Ishikawa (cell line): ENCODE results near the gene DYRK1A.

ENCODE experiments used
- CEBPB ChIP-seq: IDR thresholded peaks from 2 replicates; pipeline ENCODE4 v1.6.1; 2012
- MAX ChIP-seq: IDR thresholded peaks from 2 replicates; pipeline ENCODE4 v1.6.1; 2012
- REST ChIP-seq: IDR thresholded peaks from 2 replicates; pipeline ENCODE4 v1.6.1; 2012; ENCODE audit warnings: low read depth, mild to moderate bottlenecking
- TAF1 ChIP-seq: IDR thresholded peaks from 2 replicates; pipeline ENCODE4 v1.6.1; 2012; ENCODE audit warnings: low read depth, mild to moderate bottlenecking
- USF1 ChIP-seq: IDR thresholded peaks from 2 replicates; pipeline ENCODE4 v1.6.1; 2012

GRCh38 chr21:37435120-37435519 lies 68.5 kb downstream of the DYRK1A start:
- TF ChIP-seq USF1 = no peak
- no peak for TF ChIP-seq REST
- TF ChIP-seq MAX = 0 out of 2 replicates have a peak, but pooled peaks have one; percentile 13
- no peak for TF ChIP-seq CEBPB
- TF ChIP-seq TAF1 = no peak
